Measurements from ENCODE around the gene PSMB8.
A peak's percentile ranks its signal among the peaks of the same experiment; 100 is the strongest.

PSMB8 gene

GRCh38 chr6:32847795-32848194, 3.9 kb upstream of the PSMB8 start:
- ATAC-seq: no peak
- Mint-ChIP-seq H3K9me3 (no peaks in the 10 kb centered on the region), H3K27me3 (no peaks in the 10 kb centered on the region), H3K27ac (peak overlapping the region in 1 of 2 donors; percentile 70), H3K4me3 (peak overlapping the region; percentile 63 to 93), H3K4me1 (peaks cover 70% of the 10 kb centered on the region)
- no peak for DNase-seq

- DNase-seq (no peak), ATAC-seq (no peak)
- Mint-ChIP-seq H3K9me3 (no peaks in the 10 kb centered on the region), H3K27me3 (no peaks in the 10 kb centered on the region), H3K27ac (peak overlapping the region; percentile 34 to 57), H3K4me3 (peak overlapping the region; percentile 63 to 93), H3K4me1 (peaks cover 77% of the 10 kb centered on the region)
Measured at GRCh38 chr6:32847004-32847403, 3.2 kb upstream of the PSMB8 start.

GRCh38 chr6:32845384-32845884, 1.6 kb upstream of the PSMB8 start:
- H3K27ac Mint-ChIP-seq: peak overlapping the region; percentile 99 to 100
- no peaks in the 10 kb centered on the region for H3K9me3 Mint-ChIP-seq
- H3K4me1 Mint-ChIP-seq: peaks cover 77% of the 10 kb centered on the region
- H3K27me3 Mint-ChIP-seq: no peaks in the 10 kb centered on the region
- peak; percentile 46 to 68 for DNase-seq
- H3K4me3 Mint-ChIP-seq: peak overlapping the region; percentile 93 to 96
- peak; percentile 30 for ATAC-seq

- Mint-ChIP-seq H3K4me3 (peak overlapping the region; percentile 93 to 96), H3K27ac (peak overlapping the region; percentile 99 to 100), H3K4me1 (peaks cover 77% of the 10 kb centered on the region), H3K27me3 (no peaks in the 10 kb centered on the region), H3K9me3 (no peaks in the 10 kb centered on the region)
- no peak for DNase-seq
- ATAC-seq: peak; percentile 5
Measured at GRCh38 chr6:32844839-32845383, 1.1 kb upstream of the PSMB8 start.

GRCh38 chr6:32843331-32843978, 392 bp downstream of the PSMB8 start:
- H3K4me1 Mint-ChIP-seq: peaks cover 73% of the 10 kb centered on the region
- no peak for DNase-seq
- peak overlapping the region; percentile 99 to 100 for H3K27ac Mint-ChIP-seq
- no peaks in the 10 kb centered on the region for H3K27me3 Mint-ChIP-seq
- no peak for ATAC-seq
- peak overlapping the region; percentile 93 to 96 for H3K4me3 Mint-ChIP-seq
- no peaks in the 10 kb centered on the region for H3K9me3 Mint-ChIP-seq

GRCh38 chr6:32842690-32843089, 1.2 kb downstream of the PSMB8 start:
- ATAC-seq: no peak
- Mint-ChIP-seq H3K4me3 (peak overlapping the region; percentile 93 to 96), H3K9me3 (no peaks in the 10 kb centered on the region), H3K4me1 (peaks cover 65% of the 10 kb centered on the region), H3K27me3 (no peaks in the 10 kb centered on the region), H3K27ac (peak overlapping the region; percentile 99 to 100)
- DNase-seq: no peak

GRCh38 chr6:32842021-32842650, 1.7 kb downstream of the PSMB8 start:
- no peak for ATAC-seq
- DNase-seq: no peak
- peaks cover 64% of the 10 kb centered on the region for H3K4me1 Mint-ChIP-seq
- no peaks in the 10 kb centered on the region for H3K27me3 Mint-ChIP-seq
- H3K27ac Mint-ChIP-seq: peak overlapping the region; percentile 86 to 89
- H3K9me3 Mint-ChIP-seq: no peaks in the 10 kb centered on the region
- H3K4me3 Mint-ChIP-seq: peak overlapping the region; percentile 93 to 96

GRCh38 chr6:32840604-32841246, 3.1 kb downstream of the PSMB8 start:
- Mint-ChIP-seq H3K4me3 (peak overlapping the region; percentile 93 to 96), H3K9me3 (no peaks in the 10 kb centered on the region), H3K27ac (peak overlapping the region; percentile 86 to 92), H3K27me3 (no peaks in the 10 kb centered on the region), H3K4me1 (peaks cover 63% of the 10 kb centered on the region)
- no peak for ATAC-seq
- peak; percentile 51 to 54 for DNase-seq

GRCh38 chr6:32839356-32839755, 4.5 kb downstream of the PSMB8 start:
- H3K9me3 Mint-ChIP-seq: no peaks in the 10 kb centered on the region
- H3K27me3 Mint-ChIP-seq: no peaks in the 10 kb centered on the region
- ATAC-seq: no peak
- H3K4me3 Mint-ChIP-seq: peak overlapping the region in 1 of 2 donors; percentile 4
- no peak for DNase-seq
- H3K27ac Mint-ChIP-seq: peak overlapping the region in 1 of 2 donors; percentile 44
- peaks cover 72% of the 10 kb centered on the region for H3K4me1 Mint-ChIP-seq

- peak; percentile 98 for DNase-seq
- Mint-ChIP-seq H3K4me3 (peak within 1 kb of the TSS; percentile 79 to 86), H3K27me3 (no peaks in the 10 kb centered on the region), H3K9me3 (no peaks in the 10 kb centered on the region), H3K27ac (peak within 1 kb of the TSS; percentile 94), H3K4me1 (peaks cover 82% of the 10 kb centered on the region)
- peak; percentile 92 for ATAC-seq
Measured at GRCh38 chr6:32838114-32838958, 5.5 kb downstream of the PSMB8 start, which contains the start of gene TAP2. TSS of gene TAP2 (minus strand) at chr6:32838739. CDS start at chr6:32838233, 506 bp downstream.

GRCh38 chr6:32837651-32838113, 6.2 kb downstream of the PSMB8 start:
- ATAC-seq (no peak), DNase-seq (no peak)
- Mint-ChIP-seq H3K4me3 (peak overlapping the region; percentile 79 to 86), H3K27me3 (no peaks in the 10 kb centered on the region), H3K4me1 (peaks cover 86% of the 10 kb centered on the region), H3K27ac (peak overlapping the region; percentile 29 to 94), H3K9me3 (no peaks in the 10 kb centered on the region)

GRCh38 chr6:32836873-32837272, 7.0 kb downstream of the PSMB8 start:
- H3K9me3 Mint-ChIP-seq: no peaks in the 10 kb centered on the region
- ATAC-seq: no peak
- DNase-seq: no peak
- H3K27me3 Mint-ChIP-seq: no peaks in the 10 kb centered on the region
- peaks cover 85% of the 10 kb centered on the region for H3K4me1 Mint-ChIP-seq
- peak overlapping the region; percentile 29 to 94 for H3K27ac Mint-ChIP-seq
- peak overlapping the region; percentile 79 to 86 for H3K4me3 Mint-ChIP-seq

GRCh38 chr6:32835167-32835893, 8.5 kb downstream of the PSMB8 start:
- Mint-ChIP-seq H3K4me1 (peaks cover 84% of the 10 kb centered on the region), H3K9me3 (no peaks in the 10 kb centered on the region), H3K27ac (peak overlapping the region; percentile 55 to 77), H3K4me3 (peak overlapping the region; percentile 79 to 86), H3K27me3 (no peaks in the 10 kb centered on the region)
- ATAC-seq (no peak), DNase-seq (no peak)

GRCh38 chr6:32833664-32834063, 10.2 kb downstream of the PSMB8 start:
- H3K27ac Mint-ChIP-seq: peak overlapping the region; percentile 28 to 57
- DNase-seq: no peak
- no peaks in the 10 kb centered on the region for H3K27me3 Mint-ChIP-seq
- H3K4me1 Mint-ChIP-seq: peaks cover 86% of the 10 kb centered on the region
- peak overlapping the region; percentile 8 to 38 for H3K4me3 Mint-ChIP-seq
- no peaks in the 10 kb centered on the region for H3K9me3 Mint-ChIP-seq
- no peak for ATAC-seq
